Measurements from ENCODE around the gene PRR30.

DNA sequence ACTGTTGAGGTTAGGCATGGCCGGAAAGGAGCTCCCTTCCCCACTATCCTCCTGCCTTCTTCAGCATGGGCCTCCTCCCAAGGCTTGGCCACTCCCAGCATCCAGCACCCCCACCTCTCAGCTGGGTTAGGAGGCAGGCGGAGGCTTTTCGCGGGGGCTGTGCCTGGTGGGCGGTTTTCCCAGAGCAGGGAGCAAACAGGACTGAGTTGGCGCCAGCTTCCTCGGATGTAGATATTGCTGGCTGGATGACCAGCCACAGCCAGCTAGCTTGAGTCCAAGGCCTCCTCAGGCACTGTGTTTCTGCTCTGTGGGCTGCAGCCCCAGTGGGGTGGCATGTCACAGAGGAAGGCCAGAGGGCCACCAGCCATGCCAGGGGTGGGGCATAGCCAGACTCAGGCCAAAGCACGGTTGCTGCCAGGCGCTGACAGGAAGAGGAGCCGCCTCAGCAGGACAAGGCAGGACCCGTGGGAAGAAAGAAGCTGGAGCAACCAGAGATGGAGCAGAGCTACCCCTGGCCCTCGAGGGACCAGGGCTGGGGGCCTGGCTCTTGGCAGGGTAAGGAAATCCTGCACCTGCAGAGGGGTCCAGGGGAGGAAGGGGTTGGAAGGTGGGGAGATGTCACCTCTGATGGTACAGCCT lies 9.7 kb upstream of the PRR30 start, which contains the start of gene TCF23:
- TF ChIP-seq, protein P1, sequence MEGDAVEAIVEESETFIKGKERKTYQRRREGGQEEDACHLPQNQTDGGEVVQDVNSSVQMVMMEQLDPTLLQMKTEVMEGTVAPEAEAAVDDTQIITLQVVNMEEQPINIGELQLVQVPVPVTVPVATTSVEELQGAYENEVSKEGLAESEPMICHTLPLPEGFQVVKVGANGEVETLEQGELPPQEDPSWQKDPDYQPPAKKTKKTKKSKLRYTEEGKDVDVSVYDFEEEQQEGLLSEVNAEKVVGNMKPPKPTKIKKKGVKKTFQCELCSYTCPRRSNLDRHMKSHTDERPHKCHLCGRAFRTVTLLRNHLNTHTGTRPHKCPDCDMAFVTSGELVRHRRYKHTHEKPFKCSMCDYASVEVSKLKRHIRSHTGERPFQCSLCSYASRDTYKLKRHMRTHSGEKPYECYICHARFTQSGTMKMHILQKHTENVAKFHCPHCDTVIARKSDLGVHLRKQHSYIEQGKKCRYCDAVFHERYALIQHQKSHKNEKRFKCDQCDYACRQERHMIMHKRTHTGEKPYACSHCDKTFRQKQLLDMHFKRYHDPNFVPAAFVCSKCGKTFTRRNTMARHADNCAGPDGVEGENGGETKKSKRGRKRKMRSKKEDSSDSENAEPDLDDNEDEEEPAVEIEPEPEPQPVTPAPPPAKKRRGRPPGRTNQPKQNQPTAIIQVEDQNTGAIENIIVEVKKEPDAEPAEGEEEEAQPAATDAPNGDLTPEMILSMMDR (IDR thresholded peaks at IDR 0.05): no peak
- no peak for TF ChIP-seq POLR2A (IDR thresholded peaks at IDR 0.05)
- TF ChIP-seq EP300 (IDR thresholded peaks at IDR 0.05): no peak

Data from gastroesophageal sphincter (tissue), 3 donors.